GM21528 (cell line): ENCODE measurements around the gene PSMG4.

Source experiments
- ATAC-seq: cut with Tn5 transposase; IDR thresholded peaks from one replicate; pipeline ENCODE4 v1.9.1; 2021; ENCODE audit warnings: mild to moderate bottlenecking, moderate library complexity; ENCODE audit not compliant: unreplicated experiment, low FRiP score

The PSMG4 gene

DNA sequence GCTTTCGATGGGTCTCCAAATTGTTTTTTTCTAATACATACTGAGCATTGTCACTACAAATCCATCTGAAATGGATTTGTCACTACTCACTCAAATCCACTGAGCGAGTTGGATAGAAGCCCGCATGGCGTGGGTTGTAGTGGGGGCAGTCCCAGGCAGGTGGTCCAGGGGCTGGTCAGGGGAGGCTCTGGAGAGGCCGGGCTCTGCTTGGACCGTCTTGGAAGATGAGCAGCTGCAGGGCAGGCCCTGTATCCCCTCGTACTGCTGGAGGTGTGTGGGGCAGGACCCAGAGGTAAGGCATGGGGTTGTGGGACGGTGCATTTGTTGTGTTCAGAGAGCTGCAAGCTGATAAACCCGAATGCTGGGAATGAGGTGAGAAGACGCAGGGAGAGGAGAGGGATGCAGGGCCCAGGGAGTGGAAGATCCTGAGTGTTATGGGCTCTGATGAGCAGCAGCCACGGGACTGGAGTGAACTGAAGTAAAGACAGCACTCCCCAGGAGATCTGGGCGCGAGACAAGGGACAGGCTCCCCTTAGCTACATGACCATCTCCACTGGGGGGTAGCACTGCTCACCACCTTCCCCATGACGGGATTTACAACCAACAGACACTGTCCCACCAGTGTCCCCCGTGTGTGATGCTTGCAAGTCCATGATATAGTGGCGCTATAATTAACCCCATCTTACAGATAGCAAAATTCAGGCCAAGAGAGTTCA is 45.9 kb downstream of the PSMG4 start:
- no peak for ATAC-seq

DNA sequence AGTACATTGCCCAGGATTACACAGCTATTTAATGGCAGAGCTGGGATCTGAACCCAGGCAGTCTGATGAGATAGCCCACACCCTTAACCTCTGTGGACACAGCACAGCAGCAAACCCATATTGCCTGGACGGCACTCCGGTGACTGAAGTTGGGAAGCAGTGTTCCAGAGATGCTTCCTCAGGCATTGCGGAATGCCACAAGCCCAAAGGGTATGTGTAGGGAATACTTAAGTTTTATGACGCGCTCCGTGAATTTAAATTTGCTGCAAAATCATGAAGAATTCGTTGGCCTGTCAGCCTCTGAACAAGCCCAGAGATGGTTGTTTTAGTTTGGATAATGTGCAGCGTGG is 46.4 kb downstream of the PSMG4 start:
- no peak for ATAC-seq

GRCh38 chr6:3305831-3306230 is 47.1 kb downstream of the PSMG4 start:
- ATAC-seq: no peak

GRCh38 chr6:3306848-3307247 is 48.1 kb downstream of the PSMG4 start:
- no peak for ATAC-seq

DNA sequence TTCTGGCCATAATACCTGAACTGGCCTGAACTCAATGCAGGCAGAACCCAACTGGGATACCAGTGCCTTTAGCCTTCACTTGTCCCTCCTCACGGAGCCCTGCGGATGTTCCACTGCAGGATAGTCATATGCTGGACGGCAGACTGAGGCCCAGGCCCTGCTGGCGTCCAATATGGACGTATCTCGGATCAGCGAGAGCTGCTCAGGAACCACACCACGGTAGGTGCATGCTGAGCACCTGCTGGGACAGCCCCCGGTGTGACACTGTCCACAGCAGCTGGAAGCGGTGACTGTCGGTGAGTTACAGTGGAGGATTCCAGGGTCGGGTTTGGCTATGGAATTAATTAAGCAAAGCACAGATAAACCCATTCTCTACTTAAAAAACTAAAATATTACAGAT is 48.7 kb downstream of the PSMG4 start:
- no peak for ATAC-seq

DNA sequence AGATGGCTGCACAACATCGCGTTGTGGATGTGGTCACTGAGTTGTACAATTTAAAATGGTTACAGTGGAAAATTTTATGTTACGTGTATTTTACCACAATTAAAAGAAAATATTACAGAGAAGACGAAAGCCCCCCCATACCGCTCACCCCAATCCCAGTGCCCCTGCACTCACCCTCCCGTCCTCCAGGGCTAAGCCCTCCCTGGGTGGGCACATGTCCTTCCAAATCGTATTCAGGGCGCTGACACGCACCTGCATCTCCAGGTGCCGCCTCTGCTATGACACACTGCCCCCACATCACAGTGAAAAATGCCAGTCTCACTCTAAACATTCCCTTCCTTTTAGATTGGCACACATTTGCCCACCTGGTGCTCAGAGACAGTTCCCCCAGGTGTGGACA is 49.4 kb downstream of the PSMG4 start:
- ATAC-seq: no peak

DNA sequence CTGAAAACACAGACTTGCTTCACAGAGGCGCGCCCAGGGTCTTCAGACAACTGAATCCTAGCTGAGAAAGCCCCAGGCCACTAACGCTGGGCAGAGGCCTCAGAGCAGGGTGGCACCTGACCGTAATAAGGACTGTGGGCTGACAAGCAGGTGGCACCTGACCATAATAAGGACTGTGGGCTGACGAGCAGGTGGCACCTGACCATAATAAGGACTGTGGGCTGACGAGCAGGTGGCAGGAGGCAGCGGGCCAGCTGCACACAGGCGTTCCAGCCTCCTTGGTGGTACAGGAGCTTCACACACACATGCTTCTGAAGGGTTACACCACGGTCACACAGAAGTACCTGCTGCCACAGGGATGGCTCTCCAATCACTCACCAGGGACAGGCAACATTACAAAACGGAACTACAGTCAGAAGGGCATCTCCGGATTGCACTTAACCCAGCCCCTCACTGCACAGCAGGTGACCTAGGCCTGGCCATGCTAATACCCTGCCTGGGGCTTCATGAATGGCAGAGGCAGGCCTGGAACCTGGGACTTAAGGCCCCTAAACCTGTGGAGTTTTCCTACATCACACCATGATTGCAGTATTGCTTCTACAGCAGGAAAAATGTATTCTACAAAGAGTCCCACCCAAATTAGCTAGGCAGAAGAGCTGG is 50.8 kb downstream of the PSMG4 start:
- ATAC-seq: no peak

GRCh38 chr6:3310051-3310448 is 51.3 kb downstream of the PSMG4 start:
- no peak for ATAC-seq

- ATAC-seq: no peak
These were observed 52.0 kb downstream of the PSMG4 start for GRCh38 chr6:3310703-3311102.

GRCh38 chr6:3311826-3312225 is 53.1 kb downstream of the PSMG4 start:
- no peak for ATAC-seq

DNA sequence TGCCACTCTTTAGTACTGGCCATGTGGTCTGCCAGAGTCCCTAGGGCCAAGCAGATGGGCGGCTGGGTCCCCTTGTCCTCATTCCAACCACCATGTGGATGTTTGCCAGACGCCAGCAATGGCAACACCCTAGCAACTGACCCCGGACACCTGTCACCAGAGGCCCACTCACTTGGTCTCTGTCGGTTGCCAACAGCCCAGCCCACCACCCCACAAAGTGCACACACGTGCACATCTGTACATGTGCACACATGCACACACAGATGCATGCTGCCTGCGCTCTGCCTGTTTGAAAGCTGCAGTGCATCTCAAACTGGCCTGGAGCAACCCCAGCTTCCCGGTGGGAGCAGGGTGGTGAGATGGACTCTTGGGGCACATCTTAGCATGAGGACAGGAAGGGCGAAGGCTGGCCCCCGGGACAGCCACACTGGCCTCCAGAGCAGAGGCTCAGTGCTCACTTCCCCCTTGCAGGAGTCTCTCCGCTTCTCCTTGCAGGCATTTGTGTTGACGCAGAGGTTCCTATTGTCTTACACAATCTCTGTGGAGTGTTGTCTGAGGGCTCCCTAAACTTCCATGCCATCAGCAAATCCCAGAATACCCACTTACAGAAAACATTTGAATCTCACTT is 54.0 kb downstream of the PSMG4 start:
- no peak for ATAC-seq

DNA sequence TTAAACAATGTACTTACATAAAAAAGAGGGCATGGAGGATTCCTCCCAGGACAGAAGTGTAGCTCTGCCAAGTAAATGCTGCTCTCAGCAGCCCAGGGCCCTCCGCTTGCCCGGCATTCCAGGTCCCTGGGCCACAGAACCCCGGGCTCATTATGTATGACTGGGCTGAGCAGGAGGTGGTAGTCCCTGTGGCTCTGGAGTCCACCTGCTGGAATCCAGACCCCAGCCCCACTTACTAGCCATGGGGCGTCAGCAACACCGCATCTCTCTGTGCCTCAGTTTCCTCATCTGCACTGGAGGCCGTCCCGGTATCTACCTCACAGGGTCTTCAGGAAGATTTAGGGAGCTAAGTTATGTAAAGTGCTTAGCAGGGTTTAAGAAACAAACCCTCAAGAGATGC is 55.4 kb downstream of the PSMG4 start:
- no peak for ATAC-seq

GRCh38 chr6:3314621-3315467 is 56.1 kb downstream of the PSMG4 start:
- ATAC-seq: no peak

GRCh38 chr6:3315841-3316240 is 57.1 kb downstream of the PSMG4 start:
- ATAC-seq: no peak

DNA sequence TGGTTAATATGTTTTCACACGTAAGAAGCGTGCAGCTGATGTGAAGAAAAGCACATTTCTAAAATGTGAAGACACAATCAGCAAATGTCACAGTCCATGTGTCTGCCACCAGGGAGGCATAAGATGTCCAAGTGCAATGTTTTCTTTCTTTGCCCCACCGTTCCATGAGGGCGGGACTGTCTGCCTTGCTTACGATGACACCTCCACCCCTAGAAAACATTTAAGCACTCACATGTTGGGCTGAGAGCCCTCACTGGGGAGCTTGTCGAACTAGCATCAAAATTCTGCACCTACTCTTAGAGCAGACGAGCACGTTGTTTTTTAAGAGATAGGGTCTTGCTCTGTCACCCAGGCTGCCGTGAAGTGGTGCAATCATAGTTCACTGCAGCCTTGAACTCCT is 57.6 kb downstream of the PSMG4 start:
- ATAC-seq: no peak

DNA sequence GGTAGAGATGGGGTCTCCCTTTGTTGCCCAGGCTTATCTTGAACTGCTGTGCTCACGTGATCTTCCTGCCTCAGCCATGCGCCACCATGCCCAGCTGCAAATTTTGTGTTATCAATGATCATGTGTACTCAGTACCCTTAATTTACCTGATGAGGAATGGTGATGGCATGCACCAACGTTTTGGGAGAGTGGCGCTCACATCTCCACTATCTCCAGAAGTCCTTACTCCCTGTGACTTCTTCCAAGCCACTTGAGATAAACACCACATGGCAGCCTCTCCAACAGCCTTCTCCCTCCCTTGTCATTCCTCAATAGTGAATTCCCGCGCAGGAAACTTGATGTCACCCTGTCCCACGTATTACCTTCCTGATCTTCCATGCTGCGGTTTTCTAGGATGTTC is 58.1 kb downstream of the PSMG4 start:
- ATAC-seq: no peak
